AG09319 (cell line): ENCODE results near the gene IL17B.
"Not testable (repeated sequence)": the region's sequence is repeated elsewhere in the genome, so short reads cannot be mapped to it uniquely, and the experiment has no call there.

Experiments
- DNase-seq: peaks from one replicate; pipeline ENCODE4 v3.0.0-alpha.2; 2010; ENCODE audit warnings: low read depth; ENCODE audit errors: extremely low read depth
- CTCF ChIP-seq: IDR thresholded peaks from 2 replicates; pipeline ENCODE4 v1.5.1; 2011; ENCODE audit warnings: low read depth, mild to moderate bottlenecking, inconsistent platforms, low read length, moderate library complexity

The IL17B gene

GRCh38 chr5:149392718-149393117 is 13.6 kb upstream of the IL17B start:
- TF ChIP-seq CTCF: no peak
- no peak for DNase-seq

- DNase-seq: no peak
- no peak for TF ChIP-seq CTCF
Measured at GRCh38 chr5:149391524-149391923, 12.4 kb upstream of the IL17B start.

GRCh38 chr5:149391076-149391475 is 12.0 kb upstream of the IL17B start:
- not testable (repeated sequence) for DNase-seq

- DNase-seq: no peak
- no peak for TF ChIP-seq CTCF
Measured at GRCh38 chr5:149389552-149390495, 10.7 kb upstream of the IL17B start.

- DNase-seq: no peak
- TF ChIP-seq CTCF: no peak
Measured at GRCh38 chr5:149388498-149389190, 9.6 kb upstream of the IL17B start.

GRCh38 chr5:149387982-149388381 is 8.9 kb upstream of the IL17B start:
- no peak for DNase-seq
- no peak for TF ChIP-seq CTCF

GRCh38 chr5:149387081-149387631 is 8.1 kb upstream of the IL17B start:
- TF ChIP-seq CTCF: no peak
- DNase-seq: peak; percentile 55
